PC-3 (cell line): ENCODE results near the gene LFNG. TPM values are rescaled to one million over a fixed set of nuclear protein-coding genes. Genes with fewer than 3 reads are reported as not detected.

Source experiments
- ATAC-seq: fragments of 200-7000 bp; cut with Tn5 transposase; 2 replicates; pipeline ENCODE4 v1.9.1; 2020; ENCODE audit warnings: mild to moderate bottlenecking, moderate library complexity
- BruUV-seq: library from RNA; stranded (reverse); fragments of 400-500 nt; replicated peaks from 2 replicates; lab custom pipeline; 2021; lab: Mats Ljungman, UMichigan
- CTCF ChIA-PET: fragments of 300-600 bp; sonication (Branson Sonifier 250); formaldehyde crosslinking; loops from one replicate; lab custom pipeline; 2022; ENCODE audit warnings: antibody characterized with exemption; lab: Charles Lee
- POLR2A ChIA-PET: fragments of 300-600 bp; sonication (Branson Sonifier 250); formaldehyde crosslinking; loops from one replicate; lab custom pipeline; 2022; ENCODE audit warnings: antibody characterized with exemption; ENCODE audit not compliant: unreplicated experiment; lab: Charles Lee
- DNase-seq: peaks from one replicate; pipeline ENCODE4 v3.0.0-alpha.2; 2015
- H2AFZ ChIP-seq: fragments of 300-600 bp; sonication (generic); 2 replicates; pipeline ENCODE4 v1.6.0; 2016; ENCODE audit warnings: antibody characterized with exemption, low read length
- H3F3A ChIP-seq: fragments of 300-600 bp; sonication (generic); one replicate; pipeline ENCODE4 v1.6.0; 2017; ENCODE audit warnings: antibody characterized with exemption, low read length, control low read depth, mild to moderate bottlenecking; ENCODE audit not compliant: unreplicated experiment
- H3K27ac ChIP-seq: fragments of 300-600 bp; sonication (generic); 2 replicates; pipeline ENCODE4 v1.5.1; 2016; ENCODE audit warnings: mild to moderate bottlenecking, low read length
- H3K27me3 ChIP-seq: fragments of 300-600 bp; sonication (generic); 2 replicates; pipeline ENCODE4 v1.6.1; 2016; ENCODE audit warnings: low read length, mixed read lengths
- H3K36me3 ChIP-seq: fragments of 300-600 bp; sonication (generic); 2 replicates; pipeline ENCODE4 v1.6.1; 2016; ENCODE audit warnings: low read depth, mixed run types, low read length, mixed read lengths
- H3K4me1 ChIP-seq: fragments of 300-600 bp; sonication (generic); 2 replicates; pipeline ENCODE4 v1.5.1; 2016; ENCODE audit warnings: low read length; ENCODE audit not compliant: insufficient read depth
- H3K4me2 ChIP-seq: fragments of 300-600 bp; sonication (generic); 2 replicates; pipeline ENCODE4 v1.6.0; 2016; ENCODE audit warnings: low read length
- H3K4me3 ChIP-seq: fragments of 300-600 bp; sonication (generic); 2 replicates; pipeline ENCODE4 v1.5.1; 2016; ENCODE audit warnings: mild to moderate bottlenecking, low read length, mixed read lengths
- H3K79me2 ChIP-seq: fragments of 300-600 bp; sonication (generic); 2 replicates; pipeline ENCODE4 v1.6.1; 2017; ENCODE audit warnings: low read length, mixed read lengths
- H3K9ac ChIP-seq: fragments of 300-600 bp; sonication (generic); 2 replicates; pipeline ENCODE4 v1.6.0; 2016; ENCODE audit warnings: mild to moderate bottlenecking, low read length
- H3K9me2 ChIP-seq: fragments of 300-600 bp; sonication (generic); replicated peaks from 2 replicates; pipeline ENCODE4 v1.6.1; 2016; ENCODE audit warnings: mixed run types, low read length, mixed read lengths
- H3K9me3 ChIP-seq: fragments of 300-600 bp; sonication (generic); 2 replicates; pipeline ENCODE4 v1.6.1; 2016; ENCODE audit warnings: low read length, mixed read lengths
- H4K20me1 ChIP-seq: fragments of 300-600 bp; sonication (generic); 2 replicates; pipeline ENCODE4 v1.6.1; 2016; ENCODE audit warnings: low read length, mixed read lengths
- CTCF ChIP-seq: fragments of 300-600 bp; sonication (generic); conservative IDR thresholded peaks from 2 replicates; pipeline ENCODE4 v1.5.1; 2017; ENCODE audit warnings: antibody characterized with exemption, low read depth, mild to moderate bottlenecking, low read length
- EZH2 ChIP-seq: fragments of 300-600 bp; sonication (generic); IDR thresholded peaks from one replicate; pipeline ENCODE4 v1.6.1; 2017; ENCODE audit warnings: antibody characterized with exemption, mild to moderate bottlenecking, low read length; ENCODE audit not compliant: unreplicated experiment
- EZH2phosphoT487 ChIP-seq: fragments of 300-600 bp; sonication (generic); IDR thresholded peaks from 2 replicates; pipeline ENCODE4 v1.6.1; 2018; ENCODE audit warnings: mild to moderate bottlenecking, antibody characterized with exemption, low read length, borderline replicate concordance
- intact Hi-C: fragments of 100-400 bp; cut with micrococcal nuclease; formaldehyde crosslinking; loops from 2 replicates; pipeline ENCODE4 v1.9.0; 2023
- total RNA-seq: library from RNA; depleted of rRNA; stranded (reverse); fragments of >200 nt; gene quantifications from 2 replicates; pipeline ENCODE4 v1.2.3, GENCODE V29; 2014

The LFNG gene
- total RNA-seq, 1 experiment from 2014 or later: 7.7 TPM

- POLR2A ChIA-PET: no interaction called here
- intact Hi-C loops: no loop called here
These were observed 20.9 kb upstream of the LFNG start for GRCh38 chr7:2498708-2499107.

GRCh38 chr7:2499181-2499580, 20.4 kb upstream of the LFNG start:
- H3K9me2 ChIP-seq: no peaks in the 10 kb centered on the region
- no peaks in the 10 kb centered on the region for H3K79me2 ChIP-seq
- H3F3A ChIP-seq: no peaks in the 10 kb centered on the region
- ChIA-PET CTCF (no interaction called here), POLR2A (no interaction called here)
- no TSS peak for BruUV-seq
- H3K36me3 ChIP-seq: no peaks in the 10 kb centered on the region
- intact Hi-C loops: no loop called here
- H3K27ac ChIP-seq: no peak overlapping the region
- no peak for ATAC-seq
- no peak for DNase-seq
- no peak overlapping the region for H3K4me3 ChIP-seq
- TF ChIP-seq EZH2 (no peak), CTCF (no peak), EZH2phosphoT487 (no peak)
- H3K4me2 ChIP-seq: no peak overlapping the region
- no peak overlapping the region for H3K9ac ChIP-seq
- no peaks in the 10 kb centered on the region for H4K20me1 ChIP-seq
- H2AFZ ChIP-seq: no peak overlapping the region
- H3K27me3 ChIP-seq: no peaks in the 10 kb centered on the region
- H3K4me1 ChIP-seq: no peaks in the 10 kb centered on the region
- no peaks in the 10 kb centered on the region for H3K9me3 ChIP-seq

More at GRCh38 chr7:2498708-2499107, 20.9 kb upstream of the LFNG start:
- Histone ChIP-seq H3K27me3 (no peaks in the 10 kb centered on the region), H3K4me3 (no peak overlapping the region), H3K9ac (no peak overlapping the region), H4K20me1 (no peaks in the 10 kb centered on the region), H3K4me2 (no peak overlapping the region), H2AFZ (no peak overlapping the region), H3K79me2 (no peaks in the 10 kb centered on the region), H3K9me2 (no peaks in the 10 kb centered on the region), H3K4me1 (no peaks in the 10 kb centered on the region), H3F3A (no peaks in the 10 kb centered on the region), H3K9me3 (no peaks in the 10 kb centered on the region), H3K36me3 (no peaks in the 10 kb centered on the region), H3K27ac (no peak overlapping the region)
- ATAC-seq (no peak), DNase-seq (no peak)
- CTCF ChIA-PET: no interaction called here
- no TSS peak for BruUV-seq
- TF ChIP-seq CTCF: no peak
- no peak for TF ChIP-seq EZH2phosphoT487
- no peak for TF ChIP-seq EZH2

GRCh38 chr7:2499719-2500430, 19.7 kb upstream of the LFNG start:
- POLR2A ChIA-PET: no interaction called here
- Histone ChIP-seq H3K27ac (no peak overlapping the region), H3K9ac (no peak overlapping the region), H3K4me3 (no peak overlapping the region), H3K9me3 (no peaks in the 10 kb centered on the region), H3K79me2 (no peaks in the 10 kb centered on the region), H3F3A (no peaks in the 10 kb centered on the region), H4K20me1 (no peaks in the 10 kb centered on the region), H2AFZ (no peak overlapping the region), H3K36me3 (no peaks in the 10 kb centered on the region), H3K4me1 (no peaks in the 10 kb centered on the region), H3K27me3 (no peaks in the 10 kb centered on the region), H3K9me2 (no peaks in the 10 kb centered on the region), H3K4me2 (no peak overlapping the region)
- TF ChIP-seq EZH2phosphoT487: no peak
- no peak for TF ChIP-seq CTCF
- TF ChIP-seq EZH2: no peak
- BruUV-seq: no TSS peak
- DNase-seq: no peak
- no peak for ATAC-seq
- CTCF ChIA-PET: no interaction called here
- intact Hi-C loops: no loop called here
